ENCODE results near the gene MYLK4. TPM values are rescaled to one million over a fixed set of nuclear protein-coding genes. Genes with fewer than 3 reads are reported as not detected.

The MYLK4 gene
- total and polyA plus RNA-seq, 2 donors (not counting 3 experiments of a cell fraction or from before 2014, with no cell fraction given) = 0.41 to 0.62 TPM

- POLR2A ChIA-PET = interaction anchor here (1.4 to 3.9 kb wide), 2 partner anchors 15 to 135 kb away, joined by 4 to 12 read pairs; partner anchors contain the start of gene SERPINB9
These were observed 18.0 kb upstream of the MYLK4 start for GRCh38 chr6:2768696-2769095.

More at GRCh38 chr6:2768696-2769095, 18.0 kb upstream of the MYLK4 start:
- Histone ChIP-seq H3K27ac (ENCODE audit: insufficient read depth, low read depth, low read length) (no peak overlapping the region), H3K9me3 (replicated peaks; ENCODE audit: control insufficient read depth, insufficient read depth, low read length) (no peaks in the 10 kb centered on the region), H3K4me2 (ENCODE audit: insufficient read depth, low read length) (peak overlapping the region; percentile 99), H3K9ac (replicated peaks; ENCODE audit: extremely low read depth, insufficient read depth, low read length) (peak overlapping the region; percentile 94), H3K4me3 (replicated peaks in 1 of 3; ENCODE audit: insufficient read depth in 1 of 3, low read depth in 1 of 3, low read length in 3 of 3) (peak overlapping the region in 2 of 3 experiments; percentile 72 to 97), H3K9me1 (replicated peaks; ENCODE audit: control insufficient read depth, extremely low read depth, insufficient read depth, low read length) (no peaks in the 10 kb centered on the region), H3K27me3 (ENCODE audit: control insufficient read depth in 2 of 2, insufficient read depth in 2 of 2, low read length in 2 of 2) (no peaks in the 10 kb centered on the region), H3K4me1 (ENCODE audit: control insufficient read depth, extremely low read depth, insufficient read depth, low read length) (peaks cover 45% of the 10 kb centered on the region), H2AFZ (ENCODE audit: low read depth, low read length) (no peak overlapping the region), H3K36me3 (ENCODE audit: control insufficient read depth in 2 of 2, extremely low read depth in 1 of 2, insufficient read depth in 2 of 2, low read length in 2 of 2) (peaks cover 0 to 4% of the 10 kb centered on the region in 2 experiments), H4K20me1 (replicated peaks; ENCODE audit: control insufficient read depth, extremely low read depth, insufficient read depth, low read length) (peaks cover 6% of the 10 kb centered on the region), H3K79me2 (ENCODE audit: control insufficient read depth, insufficient read depth, low read length) (peaks cover 78% of the 10 kb centered on the region)
- peak; percentile 43 for DNase-seq (ENCODE audit: low read depth, low spot score)
- CTCF ChIA-PET = interaction anchor here (0.9 to 6.7 kb wide), 9 partner anchors 9 to 184 kb away, joined by 3 to 54 read pairs (median 5); partner anchors contain the start of gene MYLK4
- no TSS peak for BruUV-seq (replicated peaks)
- dilution Hi-C loops (cut with MboI; ENCODE audit: extremely low pct_ligation_motif_present, low sequenced_read_pairs) = no loop called here
- no peak for FAIRE-seq
- intact Hi-C loops (cut with micrococcal nuclease) = loop anchor here (5.0 kb wide), 2 partner anchors 656 to 1156 kb away; no protein-coding TSS in a partner anchor
- TF ChIP-seq GATA2 (IDR thresholded peaks at IDR 0.05; ENCODE audit: insufficient read depth, insufficient read length, low read depth, low read length) (no peak), CTCF (IDR thresholded peaks at IDR 0.05; ENCODE audit: extremely low read depth in 1 of 2, insufficient read depth in 1 of 2, low read depth in 1 of 2, low read length in 2 of 2) (no peak), MAX (IDR thresholded peaks at IDR 0.05; ENCODE audit: insufficient read depth, insufficient read length) (no peak), MYC (IDR thresholded peaks at IDR 0.05; ENCODE audit: low read depth, low read length) (no peak), POLR2AphosphoS5 (IDR thresholded peaks at IDR 0.05; ENCODE audit: insufficient read depth, low read depth, low read length) (no peak), JUN (IDR thresholded peaks at IDR 0.05; ENCODE audit: borderline replicate concordance, insufficient read depth, insufficient read length, low read depth) (no peak), POLR2A (IDR thresholded peaks at IDR 0.05; ENCODE audit: low read depth, low read length) (no peak), FOS (IDR thresholded peaks at IDR 0.05; ENCODE audit: borderline replicate concordance, insufficient read depth, low read length) (no peak), EZH2 (IDR thresholded peaks at IDR 0.05; ENCODE audit: borderline replicate concordance, low read depth, low read length, severe bottlenecking) (no peak)
